Hindlimb muscle (tissue), 1 donor: Measurements from ENCODE around the gene HOXA3. TPM values are rescaled to one million over a fixed set of nuclear protein-coding genes. Genes with fewer than 3 reads are reported as not detected.

Source experiments
- DNase-seq: peaks from one replicate; pipeline ENCODE4 v3.0.0-alpha.2; 2013
- polyA plus RNA-seq: library from polyadenylated mRNA; unstranded; fragments of 120-200 nt; gene quantifications from one replicate; pipeline ENCODE4 v1.2.1, GENCODE V29; 2013; ENCODE audit not compliant: insufficient read length

Gene HOXA3
- polyA plus RNA-seq, 1 donor = 11.2 TPM

DNA sequence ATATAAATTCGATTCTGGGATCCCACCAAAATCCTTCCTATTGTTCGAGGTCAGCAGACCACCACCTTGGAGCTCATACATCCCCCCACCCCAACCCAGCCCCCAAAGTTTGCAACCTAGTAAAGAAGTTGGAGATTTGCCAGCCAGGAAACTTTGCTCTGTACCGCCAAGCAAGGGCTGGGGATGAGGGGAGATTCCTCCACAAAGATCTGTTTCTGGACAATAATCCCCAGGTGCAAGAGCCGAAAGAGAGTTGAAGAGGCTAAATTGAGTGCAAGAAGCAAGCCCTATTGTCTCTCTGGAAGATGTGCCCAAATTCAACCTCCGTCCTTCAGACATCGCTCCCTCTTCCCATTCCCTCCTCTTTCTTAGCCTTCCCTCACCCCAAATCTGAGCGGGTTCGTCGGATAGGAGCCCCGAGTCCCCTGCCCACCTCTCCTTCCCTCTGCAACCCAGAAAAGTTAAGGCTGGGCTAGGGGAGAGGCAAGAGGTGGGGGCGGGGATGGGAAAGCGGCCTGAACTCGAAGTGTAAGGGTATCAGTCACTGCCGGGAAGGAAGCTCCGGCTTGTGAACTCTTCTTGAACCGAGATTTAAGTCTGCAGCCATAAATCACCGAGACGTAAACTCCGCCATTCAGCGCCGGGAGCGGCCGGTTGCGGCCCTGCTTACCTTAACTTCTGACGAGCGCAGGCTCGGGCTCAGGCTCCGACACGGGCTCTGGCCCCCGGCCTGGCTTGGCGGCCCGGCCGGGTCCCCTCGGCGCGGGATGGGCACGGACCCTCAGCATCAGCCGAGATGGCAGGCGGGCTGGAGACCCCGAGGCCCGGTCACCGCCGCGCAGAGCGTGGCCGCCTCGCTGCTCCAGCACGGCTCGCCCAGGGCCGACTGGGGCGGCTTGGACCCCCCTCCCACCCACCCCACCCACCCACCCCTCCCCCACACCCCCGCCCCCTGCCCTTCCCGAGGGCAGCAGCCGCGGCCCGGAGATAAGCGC lies 39.1 kb downstream of the HOXA3 start:
- peak; percentile 68 for DNase-seq

DNA sequence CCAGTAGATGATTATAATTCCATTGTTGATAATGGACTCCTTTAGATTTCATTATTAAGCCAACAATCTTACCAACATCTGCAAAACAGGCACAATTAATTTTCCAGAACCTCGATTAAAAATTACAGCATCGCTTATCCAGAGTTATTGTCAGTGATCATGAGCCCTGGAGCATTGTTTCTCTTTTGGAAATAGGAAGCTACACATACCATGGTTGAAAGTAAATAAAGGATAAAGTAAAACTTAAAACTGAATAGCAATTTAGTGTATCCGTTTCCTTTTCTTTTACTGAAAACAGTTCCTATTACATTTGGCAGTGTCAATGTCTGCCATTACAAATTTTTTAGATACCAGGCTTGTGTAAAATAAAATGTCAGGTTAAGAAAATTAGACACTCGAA lies 40.0 kb downstream of the HOXA3 start:
- no peak for DNase-seq

DNA sequence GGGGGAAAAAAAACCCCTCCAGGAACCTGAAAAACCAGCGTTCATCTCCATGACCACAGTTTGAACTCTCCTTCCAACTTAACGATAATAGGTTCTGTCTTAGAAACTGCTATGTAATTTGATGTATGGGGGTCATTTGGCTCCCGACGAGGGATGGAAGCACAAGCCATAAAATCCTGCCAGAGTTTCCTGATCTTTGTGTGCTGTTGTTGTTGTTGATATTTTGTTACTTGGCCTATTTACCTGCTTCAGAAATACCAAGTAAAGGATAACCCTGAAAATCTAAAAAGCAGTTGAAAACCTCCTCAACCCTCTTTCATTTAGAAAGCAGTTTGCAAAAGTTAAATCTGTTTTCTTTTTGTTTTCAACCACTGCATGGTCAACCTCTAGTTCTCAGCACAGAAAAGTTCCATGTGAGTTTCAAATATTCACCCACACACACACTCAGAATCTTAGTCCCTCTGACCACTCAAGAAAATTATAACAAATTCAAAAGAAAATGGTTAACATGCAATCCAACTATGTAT lies 40.6 kb downstream of the HOXA3 start:
- no peak for DNase-seq

DNA sequence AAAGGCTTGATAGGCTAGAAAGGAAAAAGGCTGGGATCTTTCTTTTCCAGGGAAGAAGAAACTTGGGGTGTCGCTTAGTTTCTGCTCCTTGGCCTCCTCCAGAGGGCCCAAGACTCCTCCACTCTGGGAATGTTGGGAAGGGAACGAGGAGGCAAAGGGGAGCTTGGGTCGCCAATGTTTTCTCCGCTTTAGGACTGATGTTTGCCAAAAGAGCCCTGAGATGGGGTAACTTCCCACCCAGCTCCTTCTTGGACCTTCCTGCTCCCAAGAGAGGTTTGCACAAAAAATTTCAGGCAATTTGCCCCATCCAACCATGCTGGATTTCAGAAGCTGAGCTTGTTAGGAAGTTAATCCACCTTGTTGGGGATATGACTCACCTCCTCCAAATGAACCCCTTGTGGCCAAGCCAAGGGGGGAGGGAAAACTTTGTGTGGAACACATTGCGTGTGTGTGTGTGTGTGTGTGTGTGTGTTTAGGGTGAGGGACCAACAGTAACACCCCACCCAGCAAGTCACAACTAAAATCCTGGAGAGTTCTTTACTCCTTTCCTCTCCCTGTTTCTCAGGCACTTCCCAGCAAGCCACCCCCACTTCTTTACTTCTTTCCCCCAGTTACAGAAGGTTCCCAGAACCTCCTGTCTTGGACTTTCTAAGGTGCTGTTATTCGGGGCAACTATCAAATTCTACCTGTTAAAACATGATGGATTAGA lies 41.2 kb downstream of the HOXA3 start:
- DNase-seq = no peak

DNA sequence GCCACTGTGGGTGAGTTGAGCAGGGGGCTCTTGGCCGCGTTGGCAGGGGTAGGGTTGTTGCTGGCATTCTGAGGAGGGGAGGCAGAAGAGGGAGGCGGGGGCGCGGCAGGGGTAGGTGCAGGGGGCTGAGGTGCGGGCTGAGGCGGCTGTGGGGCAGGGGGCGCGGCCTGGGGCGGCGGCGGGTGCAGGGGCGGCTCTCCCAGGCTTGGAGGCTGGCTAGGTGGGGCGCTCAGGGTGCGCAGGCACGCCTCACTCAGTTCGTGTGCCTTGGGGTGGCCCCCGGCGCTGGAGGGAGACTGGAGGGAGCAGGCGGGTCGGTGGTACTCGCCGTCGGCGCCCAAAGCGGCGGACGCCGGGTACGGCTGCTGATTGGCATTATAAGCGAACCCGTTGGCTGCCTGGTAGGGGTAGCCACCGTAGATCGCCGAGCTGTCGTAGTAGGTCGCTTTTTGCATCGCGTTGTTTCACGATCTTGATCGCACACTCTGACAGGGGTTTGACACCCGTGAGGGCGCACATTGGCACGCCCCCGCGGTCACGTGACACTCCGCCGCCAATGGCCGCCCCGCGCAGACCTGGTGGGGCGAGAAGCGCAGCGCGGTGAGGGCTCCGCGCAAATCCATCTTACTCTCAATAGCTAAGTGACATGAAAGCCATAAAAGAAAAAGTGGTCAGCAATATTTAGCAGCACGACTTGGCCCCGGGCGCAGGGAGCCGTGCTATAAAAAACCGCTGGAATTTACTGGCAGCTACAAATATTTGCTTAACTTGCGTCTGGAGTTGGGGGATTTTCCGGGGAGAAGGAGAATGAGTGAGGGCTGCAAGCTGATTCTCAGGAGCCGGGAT lies 42.0 kb downstream of the HOXA3 start:
- DNase-seq = peak; percentile 53

DNA sequence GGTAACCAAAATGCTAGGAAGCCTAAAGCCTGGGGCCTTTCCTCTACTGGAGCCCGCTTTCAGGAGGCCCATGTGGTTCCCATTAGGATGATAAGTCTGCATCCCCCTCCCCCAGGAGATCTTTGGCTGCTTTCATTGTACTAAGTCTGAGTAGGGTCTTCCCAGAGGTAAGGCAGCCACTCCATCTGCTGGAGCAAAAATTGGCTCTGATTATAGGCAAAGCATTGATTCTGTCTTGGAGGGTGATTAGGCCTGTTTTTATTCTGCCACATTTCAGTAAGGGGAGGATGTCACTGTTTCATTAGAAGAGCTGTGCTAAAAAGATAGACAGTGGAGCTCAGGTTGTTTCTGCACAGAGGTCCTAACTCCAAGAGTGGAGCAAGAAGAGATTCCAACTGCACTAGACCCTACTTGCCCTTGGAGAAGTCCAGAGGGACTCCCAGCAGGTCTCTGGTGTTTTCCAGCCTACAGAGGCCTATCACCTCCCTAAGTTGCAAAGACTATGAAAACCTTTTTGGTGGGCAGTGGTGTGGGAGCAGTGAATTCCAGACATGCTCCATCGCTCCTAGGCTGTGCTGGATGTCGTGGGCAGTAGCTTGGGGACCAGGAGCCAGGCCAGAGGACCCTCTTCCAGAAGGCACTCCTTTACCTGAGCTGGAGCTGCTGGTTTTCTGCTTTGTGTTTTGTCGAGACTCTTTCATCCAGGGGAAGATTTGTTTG lies 42.8 kb downstream of the HOXA3 start:
- no peak for DNase-seq

DNA sequence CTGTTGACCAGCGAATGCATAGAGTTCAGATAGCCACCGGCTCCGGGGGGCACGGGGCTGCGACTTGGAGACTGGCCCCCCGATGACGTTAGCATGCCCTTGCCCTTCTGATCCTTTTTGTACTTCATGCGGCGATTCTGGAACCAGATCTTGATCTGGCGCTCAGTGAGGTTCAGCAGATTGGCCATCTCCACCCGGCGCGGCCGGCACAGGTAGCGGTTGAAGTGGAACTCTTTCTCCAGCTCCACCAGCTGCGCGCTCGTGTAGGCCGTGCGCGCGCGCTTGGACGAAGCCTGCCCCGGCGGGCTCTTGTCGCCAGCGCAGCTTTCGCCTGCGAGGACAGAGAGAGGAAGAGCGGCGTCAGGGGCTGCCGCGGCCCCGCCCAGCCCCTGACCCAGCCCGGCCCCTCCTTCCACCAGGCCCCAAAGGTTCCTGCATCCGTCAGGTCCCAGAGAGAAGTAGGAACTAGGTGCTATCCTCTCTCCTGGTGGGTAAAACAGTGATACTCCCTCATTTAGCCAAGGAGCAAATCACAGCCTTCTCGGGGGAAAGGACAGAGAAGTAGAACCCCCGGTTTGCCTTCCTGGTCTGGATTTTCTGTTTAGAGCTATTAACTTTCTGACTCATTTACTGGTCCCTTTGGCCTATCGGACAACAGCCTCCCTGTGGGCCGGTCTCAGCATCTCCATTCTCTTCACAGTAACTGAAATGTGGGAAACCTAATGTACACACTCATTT lies 43.8 kb downstream of the HOXA3 start:
- DNase-seq = no peak

DNA sequence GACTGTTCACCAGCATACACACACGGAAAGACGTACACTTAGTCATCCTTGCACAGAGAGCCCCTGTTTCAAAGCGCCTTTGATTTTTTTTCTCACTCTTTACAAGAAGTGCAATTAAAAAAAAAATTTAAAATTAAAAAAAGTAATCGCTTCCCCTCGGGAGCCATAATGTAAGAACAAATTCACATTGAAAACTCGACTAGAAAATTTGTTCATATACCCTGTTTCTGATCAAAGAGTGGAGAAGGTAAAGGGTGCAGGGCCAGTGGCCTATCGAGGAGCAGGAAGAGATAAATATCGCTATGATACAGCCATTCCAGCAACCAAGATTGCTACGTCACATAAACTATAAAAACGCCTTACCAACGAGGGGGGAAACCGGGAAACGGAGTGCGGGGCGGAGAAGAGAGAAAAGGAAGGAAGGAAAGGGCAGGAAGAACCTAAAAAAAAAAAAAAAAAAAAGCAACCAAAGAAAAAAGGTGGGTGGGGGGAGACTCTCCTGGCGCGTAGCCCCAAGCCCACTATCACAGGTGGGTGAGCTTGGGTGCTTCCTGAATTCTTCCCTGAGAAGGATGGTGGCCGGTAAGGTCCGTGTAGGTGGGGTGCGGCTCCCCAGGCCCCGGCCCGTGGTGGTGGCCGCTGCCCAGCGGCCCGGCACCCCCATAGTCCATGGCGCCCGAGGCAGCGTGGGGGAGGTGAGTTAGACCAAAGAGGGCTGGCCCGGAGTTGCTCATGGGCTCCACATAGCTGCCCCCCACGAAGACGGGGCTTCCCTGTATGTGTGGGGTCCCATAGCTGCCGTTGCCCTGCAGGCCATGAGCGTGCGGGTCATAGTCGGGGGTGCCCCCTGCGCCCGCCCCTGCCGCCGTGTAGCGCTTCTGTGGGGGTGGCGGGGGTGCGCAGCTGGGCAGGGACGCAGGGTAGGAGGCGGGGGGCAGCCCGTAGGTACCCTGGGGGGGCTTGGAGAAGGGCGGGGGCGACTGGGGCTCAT lies 44.7 kb downstream of the HOXA3 start:
- no peak for DNase-seq

DNA sequence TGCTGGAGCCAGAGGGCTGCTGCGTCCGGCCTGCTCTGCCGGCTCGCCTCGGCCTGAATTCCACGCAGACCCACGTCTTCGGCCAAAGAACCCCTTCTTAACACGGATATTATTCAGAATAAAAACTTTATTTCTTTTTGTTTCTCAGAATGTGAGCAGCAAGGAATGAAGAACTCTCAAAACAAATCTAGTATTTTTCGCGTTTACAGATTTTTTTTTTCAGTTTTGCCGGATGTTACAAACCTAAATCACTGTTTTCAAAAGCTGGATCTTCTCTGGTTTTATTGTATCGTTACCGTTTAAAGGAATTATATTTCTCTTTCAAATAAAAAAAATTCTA lies 45.5 kb downstream of the HOXA3 start:
- DNase-seq = no peak

DNA sequence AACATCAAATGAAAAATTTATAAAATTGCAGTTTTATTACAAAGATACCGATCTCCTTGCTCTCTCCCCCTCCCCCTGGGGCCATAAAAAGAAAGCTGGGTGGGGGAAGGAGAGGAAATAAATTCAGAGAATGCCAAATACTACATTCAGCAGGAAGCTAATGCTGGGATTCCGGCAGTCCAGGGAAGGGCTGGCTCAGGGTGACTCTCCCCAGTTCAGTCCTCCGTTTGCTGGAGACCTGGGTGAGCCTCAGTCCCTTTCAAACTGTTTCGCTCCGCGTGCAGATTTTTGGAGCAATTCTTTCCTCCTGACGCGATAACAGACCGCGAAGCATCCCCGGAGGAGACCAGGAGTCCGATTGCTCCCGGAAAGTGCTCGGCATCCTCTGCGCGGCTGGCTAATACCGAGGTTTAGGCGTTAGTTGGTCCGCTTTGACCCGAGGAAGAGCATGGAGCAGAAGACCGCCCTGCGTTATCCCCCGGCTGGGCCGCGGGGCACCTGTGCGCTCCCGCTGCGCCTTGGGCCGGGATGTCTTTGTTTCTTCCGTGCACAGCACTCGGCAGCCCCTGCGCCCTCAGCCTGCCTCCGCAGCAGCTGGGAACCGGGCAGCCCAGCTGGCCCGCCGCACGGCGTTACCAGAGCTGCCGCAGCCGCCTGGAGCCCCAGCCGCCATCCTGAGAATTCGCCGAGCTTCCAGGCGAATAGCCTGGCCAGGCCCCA lies 46.0 kb downstream of the HOXA3 start:
- DNase-seq = no peak

DNA sequence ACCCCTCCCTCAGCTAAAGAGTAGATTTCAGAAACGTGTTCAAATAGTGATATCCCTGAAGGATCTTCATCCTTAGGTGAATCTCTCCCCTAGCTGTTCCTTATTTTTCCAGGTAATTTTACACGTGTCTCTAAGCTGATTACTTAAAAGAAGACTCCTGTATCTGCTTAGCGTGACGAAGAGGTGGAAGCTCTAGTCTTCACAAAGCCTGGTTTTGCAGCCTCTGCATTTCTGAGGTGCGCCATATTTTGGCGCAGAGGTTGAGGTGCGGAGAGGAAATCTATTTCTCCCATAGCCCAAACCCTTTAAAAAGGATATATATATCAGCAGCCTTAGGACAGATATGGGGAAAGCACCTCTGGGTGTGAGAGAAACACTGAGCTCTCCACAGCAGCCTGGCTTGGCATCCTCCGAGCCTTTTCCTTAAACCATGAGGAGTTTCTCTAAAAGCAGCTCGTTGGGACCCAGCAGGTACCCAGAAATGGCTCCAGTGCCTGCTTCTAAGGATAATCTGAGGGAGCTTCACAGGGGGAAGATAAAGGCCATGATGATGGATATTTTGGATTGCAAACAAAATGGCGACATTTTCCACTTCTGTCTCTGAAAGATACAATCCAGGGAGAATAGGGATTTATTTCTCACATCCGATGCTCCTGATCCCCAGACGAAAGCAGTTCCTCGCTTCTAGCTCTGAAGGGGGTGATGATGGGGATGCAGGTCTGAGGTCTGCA lies 46.9 kb downstream of the HOXA3 start:
- no peak for DNase-seq

DNA sequence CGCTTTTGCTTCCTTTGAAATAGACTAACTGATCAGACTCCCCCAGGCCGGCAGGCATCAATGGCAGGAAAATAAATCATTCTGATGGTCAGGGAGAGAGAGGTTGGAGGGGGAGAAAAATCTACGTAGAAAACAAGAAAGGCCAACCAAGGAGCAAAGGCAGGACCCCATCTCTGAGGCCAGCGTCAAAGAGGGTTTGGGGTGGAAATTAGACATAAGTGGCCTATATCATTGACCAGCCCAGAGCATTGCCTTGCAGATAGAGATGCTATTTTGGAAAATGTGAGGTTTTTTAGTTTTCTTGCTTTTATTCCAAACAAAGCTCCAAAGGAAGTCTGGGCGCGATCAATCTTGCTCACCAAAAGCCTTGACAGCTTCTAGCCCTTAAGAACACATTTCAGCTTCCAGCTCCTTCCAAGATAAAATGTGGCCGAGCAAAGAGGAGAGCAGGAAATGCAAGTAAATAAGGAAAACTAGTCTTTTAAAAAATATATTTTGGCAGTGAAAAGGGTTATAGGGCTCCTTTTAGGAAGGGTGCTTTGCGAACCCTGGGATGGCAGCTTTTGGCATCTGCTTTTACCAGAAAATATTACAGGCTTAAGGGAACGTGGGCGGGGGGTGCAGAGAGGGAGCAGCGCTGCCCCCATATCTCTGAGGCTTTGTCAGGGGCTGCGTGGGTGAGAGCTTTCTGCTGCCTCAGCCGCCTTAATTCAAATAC lies 47.9 kb downstream of the HOXA3 start:
- no peak for DNase-seq

DNA sequence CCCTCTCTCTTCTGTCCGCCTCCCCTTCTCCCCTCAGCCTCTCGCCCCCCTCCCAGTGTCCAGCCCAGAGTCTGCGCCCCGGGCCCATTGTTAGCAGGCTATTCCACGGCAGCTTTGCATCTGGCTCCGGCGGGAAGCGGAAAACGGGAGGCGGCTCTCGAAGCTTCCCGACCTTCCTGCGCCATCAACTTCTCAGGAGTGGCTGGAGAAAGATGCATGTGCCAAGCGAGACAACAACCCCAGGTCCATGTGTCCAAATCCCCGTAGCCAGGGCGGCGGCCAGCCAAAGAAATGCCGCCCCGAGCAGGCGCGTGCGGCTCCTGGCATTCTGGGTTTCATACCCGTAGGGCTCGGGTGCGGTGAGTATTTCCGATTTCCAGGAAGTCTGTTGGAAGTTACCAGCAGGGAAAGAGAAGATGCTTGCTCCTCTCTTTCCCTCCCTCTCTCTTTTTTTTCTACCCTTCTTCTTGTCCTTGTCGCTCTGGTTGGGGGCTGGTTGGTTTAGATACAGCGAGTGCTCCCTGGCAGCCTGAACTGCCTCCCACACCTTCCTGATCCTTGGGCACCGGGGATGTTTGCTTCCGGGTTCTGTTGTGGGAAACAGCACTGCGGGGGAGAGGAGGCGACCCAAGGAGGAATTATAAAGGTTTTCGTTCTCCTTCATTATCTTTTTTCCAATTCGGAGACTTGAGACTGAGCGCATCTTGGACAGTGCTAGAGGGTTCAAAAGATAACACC lies 48.7 kb downstream of the HOXA3 start:
- no peak for DNase-seq

DNA sequence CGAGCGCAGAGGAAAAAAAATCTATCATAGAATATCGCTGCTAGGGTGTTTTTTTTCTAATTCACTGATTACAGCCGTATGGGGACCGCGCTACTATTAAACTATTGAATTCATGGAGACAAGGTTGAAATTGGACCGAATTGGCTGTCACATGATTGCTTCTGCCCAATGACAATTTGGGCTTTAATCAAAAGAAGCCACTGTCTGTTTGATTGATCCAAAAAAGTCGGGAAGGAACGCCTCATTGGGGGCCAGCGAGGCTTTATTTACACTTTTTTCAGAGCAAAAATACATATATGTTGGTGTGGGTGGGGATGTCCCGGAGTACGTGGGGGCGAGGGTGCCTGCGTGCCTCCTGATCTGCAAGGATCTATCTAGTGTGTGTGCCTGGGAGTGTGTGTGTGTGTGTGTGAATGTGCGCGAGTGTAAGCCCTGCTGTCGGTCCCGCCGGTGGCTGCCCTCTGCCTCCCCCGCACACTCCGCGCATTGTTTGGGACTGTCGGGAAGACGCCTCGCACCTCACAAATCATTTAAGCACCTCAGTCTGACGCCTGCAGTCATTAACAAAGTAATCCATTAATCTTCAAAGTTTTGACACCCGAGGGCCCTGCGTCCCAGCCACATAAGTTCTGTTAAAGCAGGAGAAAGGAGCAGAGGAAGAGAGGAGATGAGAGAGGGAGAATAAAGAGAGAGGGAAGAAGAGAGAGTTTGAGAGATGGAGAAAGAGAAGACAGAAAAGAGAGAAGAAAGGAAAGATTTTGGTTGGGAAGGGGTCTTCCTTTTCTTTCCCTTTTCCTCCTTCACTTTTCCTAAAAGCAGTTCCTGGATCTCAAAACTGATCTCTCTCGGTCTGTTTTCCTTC lies 49.6 kb downstream of the HOXA3 start, which contains the start of gene HOXA2:
HOXA2 (minus strand) TSS at position 103 of the 862 bp plus-strand sequence. CDS start 183 bp downstream, outside the sequence.
- DNase-seq = no peak

DNA sequence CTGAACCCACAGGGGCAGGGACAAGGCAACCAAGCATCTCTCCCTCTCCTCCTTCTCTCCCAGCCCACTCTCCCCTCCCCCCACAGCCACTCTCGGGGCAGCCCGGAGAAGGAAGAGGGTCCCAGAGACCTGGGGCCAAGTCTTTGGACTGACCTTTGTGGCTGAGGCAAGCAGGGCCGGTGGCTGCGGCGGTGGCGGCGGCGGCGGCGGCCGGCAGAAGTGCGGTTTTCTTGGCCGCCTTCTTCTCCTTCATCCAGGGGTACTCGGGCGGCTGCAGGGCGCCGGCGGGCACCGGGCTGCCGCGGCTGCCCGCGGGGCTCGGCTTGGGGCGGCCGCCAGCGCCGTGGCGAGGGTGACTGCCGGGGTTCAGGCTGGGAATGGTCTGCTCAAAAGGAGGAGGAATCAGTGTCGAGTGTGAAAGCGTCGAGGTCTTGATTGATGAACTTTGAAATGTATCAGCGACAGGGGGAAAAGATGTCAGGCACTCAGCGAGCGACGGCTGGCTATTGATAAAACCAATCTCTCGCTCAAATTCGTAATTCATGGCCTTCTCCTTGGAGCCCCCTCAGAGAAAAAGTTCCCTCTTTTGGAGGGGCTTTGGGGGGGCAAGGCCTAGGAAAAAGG lies 50.3 kb downstream of the HOXA3 start:
- no peak for DNase-seq
